COLO829 (cell line): Measurements from ENCODE around the gene LRRC8B.
A peak's percentile ranks its signal among the peaks of the same experiment; 100 is the strongest.
"Not testable (repeated sequence)": the region's sequence is repeated elsewhere in the genome, so short reads cannot be mapped to it uniquely, and the experiment has no call there.

Experiments used
- DNase-seq: peaks from one replicate; pipeline ENCODE4 v3.0.0; 2012; ENCODE audit warnings: low spot score

The LRRC8B gene

GRCh38 chr1:89584211-89584610 is 59.6 kb downstream of the LRRC8B start:
- no peak for DNase-seq

- no peak for DNase-seq
These were observed 60.2 kb downstream of the LRRC8B start for GRCh38 chr1:89584781-89585180.

DNA sequence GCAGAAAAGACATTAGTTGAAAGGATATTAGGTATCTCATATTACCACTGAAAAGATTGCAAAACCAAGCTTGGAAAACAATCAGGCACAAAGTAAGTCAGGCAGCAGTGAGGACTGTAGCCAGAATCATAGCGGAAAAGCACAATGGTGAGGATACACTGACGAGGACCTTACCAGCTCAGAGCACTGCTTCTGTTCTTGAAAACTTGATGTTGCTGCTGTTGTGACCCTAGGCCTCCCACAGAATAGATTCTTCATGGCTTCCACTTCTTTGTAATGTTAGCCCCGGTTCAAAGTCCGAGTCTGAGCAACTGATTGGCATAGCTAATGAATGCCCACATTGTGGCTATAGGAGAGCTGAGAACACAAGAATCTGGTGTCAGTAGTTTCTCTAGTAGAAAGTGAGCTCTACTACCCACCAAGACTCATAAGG is 63.1 kb downstream of the LRRC8B start:
- DNase-seq, result no peak

- no peak for DNase-seq
These were observed 63.9 kb downstream of the LRRC8B start for GRCh38 chr1:89588480-89588879.

DNA sequence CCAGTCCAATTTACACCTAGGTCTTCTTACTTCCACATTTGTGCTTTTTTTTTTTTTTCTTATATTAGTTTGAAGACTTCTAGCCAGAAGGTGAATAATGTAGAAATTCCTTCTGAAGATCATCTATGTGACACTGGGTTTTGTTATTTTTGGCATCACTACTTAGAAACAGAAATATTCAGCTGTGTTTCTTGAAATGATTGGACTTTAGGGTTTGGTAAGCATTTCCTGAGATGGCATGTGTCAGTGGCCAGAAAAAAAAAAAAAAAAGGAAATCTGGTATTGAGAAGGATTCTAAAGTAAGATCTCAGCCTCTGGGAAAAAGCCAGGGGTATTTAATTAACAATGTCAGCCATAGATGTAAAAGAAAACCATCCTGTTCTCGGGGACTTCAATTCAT is 64.9 kb downstream of the LRRC8B start:
- DNase-seq, result no peak

DNA sequence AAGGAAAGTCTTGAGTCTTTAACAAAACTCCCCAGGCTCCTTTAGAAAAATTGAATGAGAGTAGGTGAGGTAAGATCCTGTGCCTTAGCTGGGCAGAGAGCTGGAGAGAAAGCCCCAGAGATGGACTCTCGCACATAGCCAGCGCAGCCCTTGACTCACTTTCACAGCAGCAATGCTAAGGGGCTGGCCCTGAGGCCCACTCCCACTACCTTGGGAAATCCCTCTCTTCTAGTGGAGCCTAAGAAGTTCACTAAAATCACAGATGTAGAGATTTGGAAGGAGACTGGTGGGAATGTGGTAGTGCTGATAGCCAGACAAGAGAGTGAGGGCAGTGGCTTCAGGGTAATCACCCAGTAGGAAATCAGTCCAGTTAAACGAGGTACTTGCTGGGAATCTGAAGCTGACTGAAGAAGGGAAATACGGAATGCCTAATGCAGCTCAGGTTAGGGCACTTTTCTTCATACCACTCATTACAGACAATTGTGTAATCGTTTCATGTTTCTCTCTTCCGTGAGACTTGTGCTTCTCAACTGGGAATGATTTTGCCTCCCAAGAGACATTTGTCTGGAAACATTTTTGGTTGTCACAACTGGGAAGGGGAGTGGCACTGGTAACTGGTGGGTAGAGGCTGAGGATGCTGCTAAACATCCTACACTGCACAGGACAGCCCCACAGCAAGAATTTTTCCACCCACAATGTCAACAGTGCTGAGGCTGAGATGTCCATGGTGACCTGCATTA is 65.9 kb downstream of the LRRC8B start:
- no peak for DNase-seq

- DNase-seq, result not testable (repeated sequence)
These were observed 68.3 kb downstream of the LRRC8B start for GRCh38 chr1:89592861-89593302.

- DNase-seq, result no peak
These were observed 69.6 kb downstream of the LRRC8B start for GRCh38 chr1:89594096-89594740.

DNA sequence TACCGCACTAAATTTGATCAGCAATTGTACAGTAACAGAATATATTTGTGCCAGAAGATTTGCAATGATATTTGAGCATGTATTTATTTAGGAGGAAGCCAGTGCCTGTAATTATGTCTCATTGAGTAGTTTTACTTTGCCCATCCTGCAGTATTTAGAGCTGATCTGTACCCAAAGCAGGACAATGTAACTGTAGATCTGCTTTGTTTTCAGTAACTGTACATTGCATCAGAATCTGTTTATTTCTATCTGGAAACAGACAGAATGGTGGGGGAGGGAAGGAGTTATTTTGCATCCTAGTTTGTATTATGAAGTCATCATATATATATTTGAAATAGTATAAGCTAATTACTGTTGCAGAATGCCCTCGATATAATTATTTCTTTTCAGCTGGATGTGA is 72.1 kb downstream of the LRRC8B start:
- DNase-seq, result no peak

- DNase-seq, result peak; percentile 46
These were observed 74.1 kb downstream of the LRRC8B start for GRCh38 chr1:89598450-89599331.

- no peak for DNase-seq
These were observed 74.7 kb downstream of the LRRC8B start for GRCh38 chr1:89599332-89599630.

DNA sequence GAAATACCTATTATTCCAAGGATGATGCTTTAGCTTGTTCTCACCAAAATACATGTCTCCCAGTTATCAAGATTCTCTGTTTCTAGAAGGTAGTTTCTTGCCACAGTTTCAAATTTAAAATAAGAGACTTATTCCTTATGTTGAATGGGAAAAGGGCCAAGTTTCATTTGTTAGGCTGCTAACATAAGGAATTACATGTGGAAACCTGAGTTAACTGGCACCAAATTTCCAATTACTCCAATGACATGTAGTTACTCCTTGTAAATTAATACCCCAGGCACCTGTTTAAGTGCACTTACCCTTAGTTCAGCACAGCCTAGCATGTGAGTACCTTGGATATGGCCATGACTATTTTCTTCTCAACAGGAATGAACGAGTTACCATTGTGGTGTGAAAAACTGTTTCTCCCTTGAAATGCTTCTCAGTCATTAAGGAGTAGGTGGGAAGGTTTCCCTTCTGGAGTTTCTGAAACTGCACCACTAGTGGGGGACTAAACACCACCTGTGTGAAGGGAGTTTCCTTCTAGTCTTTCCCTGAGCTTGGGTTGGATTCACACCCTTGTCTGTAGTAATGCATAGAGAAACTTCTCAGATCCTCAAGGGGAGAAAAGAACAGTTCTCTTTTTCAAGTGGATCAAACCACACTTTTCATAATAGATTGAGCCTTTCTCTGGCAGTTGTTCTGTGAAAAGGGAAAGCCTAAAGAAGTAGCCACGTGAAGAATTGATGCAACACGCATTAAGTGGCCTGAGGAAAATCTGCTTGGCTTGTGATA is 76.0 kb downstream of the LRRC8B start:
- DNase-seq, result no peak

DNA sequence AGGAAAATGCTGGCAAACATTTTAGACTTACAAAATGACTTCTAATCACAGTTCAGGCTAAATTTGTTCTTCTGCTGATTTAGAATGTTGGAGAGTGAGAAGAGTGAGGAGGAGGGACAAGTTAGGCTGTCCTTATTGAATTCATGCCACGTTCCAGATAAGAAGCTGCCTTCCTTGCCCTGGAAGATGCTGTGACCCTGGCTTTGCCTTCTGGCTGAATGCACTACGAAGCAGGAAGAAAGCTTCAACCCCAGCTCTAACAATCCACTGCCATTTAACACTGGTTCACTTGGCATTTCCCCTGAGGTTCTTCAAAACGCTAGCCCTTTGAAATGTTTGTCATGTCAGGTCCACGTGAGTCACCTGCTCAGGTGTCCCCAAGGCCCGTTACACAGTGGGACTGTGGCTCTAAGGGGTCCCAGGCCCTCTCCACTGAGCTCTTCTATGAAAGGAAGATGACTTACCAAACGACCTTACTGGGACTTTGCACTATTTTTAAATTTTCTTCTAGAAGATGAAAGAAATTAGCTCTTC is 78.3 kb downstream of the LRRC8B start:
- DNase-seq, result no peak

GRCh38 chr1:89603651-89604413 is 79.2 kb downstream of the LRRC8B start:
- peak; percentile 52 for DNase-seq

DNA sequence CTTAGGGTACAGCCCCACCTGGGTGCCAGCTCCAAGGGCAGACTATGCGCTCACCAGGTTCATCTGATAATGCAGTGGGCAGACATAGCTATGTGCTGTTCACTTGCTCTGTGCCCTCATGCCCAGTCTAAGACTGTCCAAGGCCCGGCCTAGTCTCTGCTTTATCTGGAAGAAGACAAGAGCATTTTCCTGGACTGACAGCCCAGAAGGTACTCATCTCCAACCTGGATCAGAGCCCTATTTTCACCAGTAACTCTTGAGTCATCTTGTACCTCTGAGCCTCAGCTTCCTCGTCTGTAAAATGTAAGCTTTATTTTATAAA is 79.7 kb downstream of the LRRC8B start:
- no peak for DNase-seq

GRCh38 chr1:89605692-89606091 is 81.1 kb downstream of the LRRC8B start:
- DNase-seq, result peak; percentile 76

DNA sequence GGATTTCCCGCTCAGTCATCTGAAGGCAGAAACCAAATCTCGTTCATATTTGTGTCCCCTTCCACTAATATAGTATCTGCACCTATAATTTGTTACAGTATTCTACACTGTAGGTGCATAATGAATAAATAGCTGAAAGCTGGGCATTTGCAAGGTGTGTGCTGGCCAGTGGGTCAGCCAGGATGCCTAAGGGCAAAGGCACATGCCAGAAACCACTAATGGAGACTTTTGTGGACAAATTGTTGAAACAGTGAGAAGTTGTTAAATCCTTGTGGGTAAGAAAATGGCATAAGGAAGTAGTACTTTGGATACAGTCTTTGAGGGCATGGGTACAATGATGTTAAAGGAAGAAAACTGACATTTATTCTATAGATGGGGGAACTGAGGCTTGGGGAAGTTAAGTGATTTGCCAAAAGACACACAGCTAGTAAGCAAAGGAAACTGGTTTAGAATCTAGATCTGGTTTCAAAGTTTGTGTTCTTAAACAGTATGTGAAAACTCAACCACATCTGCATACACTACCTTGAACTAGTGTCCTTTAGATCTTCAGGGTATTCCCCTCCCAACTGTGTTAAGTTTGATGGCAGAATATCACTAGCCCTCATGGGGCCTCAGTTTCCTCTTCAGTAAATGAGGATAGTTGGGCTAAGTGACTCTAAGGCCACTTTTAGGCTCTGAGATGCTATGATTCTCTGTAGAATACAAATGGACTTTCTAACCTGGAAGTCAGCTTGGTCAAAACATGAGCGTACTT is 81.8 kb downstream of the LRRC8B start:
- no peak for DNase-seq

DNA sequence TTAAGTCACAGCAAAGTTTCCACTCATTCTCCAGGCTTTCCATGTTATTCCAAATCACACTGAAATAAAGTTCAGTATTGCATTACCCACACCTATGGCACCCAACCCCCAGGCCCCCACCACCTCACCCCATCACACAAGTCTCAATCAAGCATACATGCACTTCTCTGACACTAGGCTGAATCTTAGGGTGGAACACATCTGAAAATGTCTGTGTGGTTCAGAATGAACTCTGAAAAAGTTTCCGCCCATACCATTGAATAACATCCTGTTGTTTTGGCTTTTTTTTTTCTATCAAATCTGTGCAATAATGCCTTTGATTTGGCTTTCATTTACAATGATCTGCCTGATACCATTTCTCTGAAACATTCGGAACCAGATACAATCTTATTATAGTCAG is 82.5 kb downstream of the LRRC8B start:
- DNase-seq, result no peak

DNA sequence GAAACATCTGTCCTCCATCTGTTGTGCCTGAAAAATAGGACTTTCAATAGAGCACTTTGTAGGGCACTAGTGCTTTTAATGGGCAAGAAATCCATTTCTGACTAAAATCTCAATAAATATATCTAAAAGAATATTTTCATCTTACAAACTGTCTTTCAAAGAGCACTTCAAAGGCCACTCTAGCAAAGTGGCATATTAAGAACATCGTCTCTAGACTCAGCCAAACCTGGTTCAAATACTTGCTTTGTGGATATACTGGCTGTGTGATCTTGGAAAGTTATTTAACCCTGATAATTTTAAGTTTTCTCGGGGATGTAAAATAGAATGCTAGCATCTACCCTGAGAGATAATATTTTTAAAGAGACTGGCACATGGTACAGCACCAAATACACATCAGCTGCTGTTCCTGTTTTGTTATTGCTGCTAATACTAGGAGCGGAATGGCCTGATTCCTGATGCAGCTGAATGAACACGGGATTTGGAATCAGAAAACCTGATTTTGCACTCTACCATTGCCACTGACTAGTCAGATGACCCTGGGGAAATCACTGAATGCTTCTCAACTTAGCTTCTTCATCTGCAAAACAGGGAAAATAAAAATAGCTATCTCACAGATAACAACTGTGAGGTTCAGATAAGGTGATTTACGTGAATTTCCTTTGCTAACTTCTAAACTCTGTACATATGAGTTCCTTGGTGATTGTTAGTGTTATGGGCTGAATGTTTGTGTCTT is 83.1 kb downstream of the LRRC8B start:
- DNase-seq, result no peak
